Activated CD4-positive, alpha-beta T cell treated with anti-CD3 and anti-CD28 coated beads, Interleukin-2, amount 50 U/mL, for 16 hours (primary cell): Measurements from ENCODE around the gene BLVRB.
"Not testable (repeated sequence)": the region's sequence is repeated elsewhere in the genome, so short reads cannot be mapped to it uniquely, and the experiment has no call there.

ENCODE experiments used
- DNase-seq: peaks from one replicate; pipeline ENCODE4 v3.0.0-alpha.2; 2020

Gene BLVRB

GRCh38 chr19:40465557-40466218 is at the start of gene BLVRB:
BLVRB (minus strand) TSS chr19:40465745; CDS start chr19:40465688, 57 bp downstream.
- DNase-seq, result peak; percentile 99

GRCh38 chr19:40513741-40514315 is 48.3 kb upstream of the BLVRB start:
- DNase-seq, result no peak

- DNase-seq, result no peak
Observed at GRCh38 chr19:40513345-40513678, 47.8 kb upstream of the BLVRB start.

GRCh38 chr19:40512473-40513344 is 47.2 kb upstream of the BLVRB start:
- no peak for DNase-seq

- no peak for DNase-seq
Observed at GRCh38 chr19:40512110-40512472, 46.5 kb upstream of the BLVRB start.

- DNase-seq, result no peak
Observed at GRCh38 chr19:40511487-40511886, 45.9 kb upstream of the BLVRB start.

GRCh38 chr19:40510526-40511115 is 45.1 kb upstream of the BLVRB start:
- no peak for DNase-seq

GRCh38 chr19:40508739-40509260 is 43.3 kb upstream of the BLVRB start:
- no peak for DNase-seq

GRCh38 chr19:40507892-40508291 is 42.3 kb upstream of the BLVRB start:
- DNase-seq, result no peak

- no peak for DNase-seq
Observed at GRCh38 chr19:40506099-40506498, 40.6 kb upstream of the BLVRB start.

GRCh38 chr19:40503320-40503695 is 37.8 kb upstream of the BLVRB start:
- no peak for DNase-seq

GRCh38 chr19:40502647-40503319 is 37.2 kb upstream of the BLVRB start:
- no peak for DNase-seq

- DNase-seq, result no peak
Observed at GRCh38 chr19:40502081-40502480, 36.5 kb upstream of the BLVRB start.

- no peak for DNase-seq
Observed at GRCh38 chr19:40501599-40501998, 36.1 kb upstream of the BLVRB start.

- DNase-seq, result not testable (repeated sequence)
Observed at GRCh38 chr19:40500678-40501530, 35.4 kb upstream of the BLVRB start.

GRCh38 chr19:40499320-40499719 is 33.8 kb upstream of the BLVRB start:
- no peak for DNase-seq

- DNase-seq, result no peak
Observed at GRCh38 chr19:40497214-40497613, 31.7 kb upstream of the BLVRB start.

- DNase-seq, result no peak
Observed at GRCh38 chr19:40494191-40494838, 28.8 kb upstream of the BLVRB start.

- DNase-seq, result no peak
Observed at GRCh38 chr19:40493778-40494177, 28.2 kb upstream of the BLVRB start.

- DNase-seq, result no peak
Observed at GRCh38 chr19:40492274-40492673, 26.7 kb upstream of the BLVRB start.

- no peak for DNase-seq
Observed at GRCh38 chr19:40489882-40490230, 24.3 kb upstream of the BLVRB start.

GRCh38 chr19:40486017-40486416 is 20.5 kb upstream of the BLVRB start:
- DNase-seq, result no peak
